ENCODE data around the gene EPHA3. TPM values are rescaled to one million over a fixed set of nuclear protein-coding genes. Genes with fewer than 3 reads are reported as not detected.

The EPHA3 gene
- total RNA-seq, 1 donor: 6.1 TPM

- TF ChIP-seq, protein P1, sequence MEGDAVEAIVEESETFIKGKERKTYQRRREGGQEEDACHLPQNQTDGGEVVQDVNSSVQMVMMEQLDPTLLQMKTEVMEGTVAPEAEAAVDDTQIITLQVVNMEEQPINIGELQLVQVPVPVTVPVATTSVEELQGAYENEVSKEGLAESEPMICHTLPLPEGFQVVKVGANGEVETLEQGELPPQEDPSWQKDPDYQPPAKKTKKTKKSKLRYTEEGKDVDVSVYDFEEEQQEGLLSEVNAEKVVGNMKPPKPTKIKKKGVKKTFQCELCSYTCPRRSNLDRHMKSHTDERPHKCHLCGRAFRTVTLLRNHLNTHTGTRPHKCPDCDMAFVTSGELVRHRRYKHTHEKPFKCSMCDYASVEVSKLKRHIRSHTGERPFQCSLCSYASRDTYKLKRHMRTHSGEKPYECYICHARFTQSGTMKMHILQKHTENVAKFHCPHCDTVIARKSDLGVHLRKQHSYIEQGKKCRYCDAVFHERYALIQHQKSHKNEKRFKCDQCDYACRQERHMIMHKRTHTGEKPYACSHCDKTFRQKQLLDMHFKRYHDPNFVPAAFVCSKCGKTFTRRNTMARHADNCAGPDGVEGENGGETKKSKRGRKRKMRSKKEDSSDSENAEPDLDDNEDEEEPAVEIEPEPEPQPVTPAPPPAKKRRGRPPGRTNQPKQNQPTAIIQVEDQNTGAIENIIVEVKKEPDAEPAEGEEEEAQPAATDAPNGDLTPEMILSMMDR (IDR thresholded peaks at IDR 0.05; ENCODE audit: insufficient read depth, low read length): no peak
- DNase-seq (ENCODE audit: low read depth): no peak
- no peak overlapping the region for H3K4me3 ChIP-seq (ENCODE audit: low read depth, low read length)
Observed at GRCh38 chr3:89441141-89441540, 333.7 kb downstream of the EPHA3 start.

GRCh38 chr3:89446593-89446992 lies 339.2 kb downstream of the EPHA3 start:
- H3K4me3 ChIP-seq (ENCODE audit: low read depth, low read length): no peak overlapping the region
- DNase-seq (ENCODE audit: low read depth): no peak
- TF ChIP-seq, protein P1 (IDR thresholded peaks at IDR 0.05; ENCODE audit: insufficient read depth, low read length): no peak

GRCh38 chr3:89447243-89447642 lies 339.8 kb downstream of the EPHA3 start:
- DNase-seq (ENCODE audit: low read depth): no peak

DNA sequence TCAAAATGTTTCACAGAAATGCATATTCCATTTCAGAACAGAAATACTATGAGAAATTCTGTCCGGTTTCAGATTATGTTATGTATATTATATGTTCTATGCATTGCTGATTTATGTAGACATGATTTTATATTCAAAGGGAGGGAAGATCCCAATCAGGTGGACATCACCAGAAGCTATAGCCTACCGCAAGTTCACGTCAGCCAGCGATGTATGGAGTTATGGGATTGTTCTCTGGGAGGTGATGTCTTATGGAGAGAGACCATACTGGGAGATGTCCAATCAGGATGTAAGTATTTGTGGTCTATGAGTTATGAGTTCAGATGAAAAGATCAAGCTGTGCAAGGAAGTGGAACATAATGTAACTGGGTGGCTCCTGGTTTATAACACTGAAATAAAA lies 341.7 kb downstream of the EPHA3 start:
- no peak for DNase-seq (ENCODE audit: low read depth)
- TF ChIP-seq, protein P1 (IDR thresholded peaks at IDR 0.05; ENCODE audit: insufficient read depth, low read length): no peak
- no peak overlapping the region for H3K4me3 ChIP-seq (ENCODE audit: low read depth, low read length)

More at GRCh38 chr3:89447243-89447642, 339.8 kb downstream of the EPHA3 start:
- TF ChIP-seq, protein P1 (IDR thresholded peaks at IDR 0.05; ENCODE audit: insufficient read depth, low read length): no peak
- no peak overlapping the region for H3K4me3 ChIP-seq (ENCODE audit: low read depth, low read length)

- TF ChIP-seq, protein P1 (IDR thresholded peaks at IDR 0.05; ENCODE audit: insufficient read depth, low read length): no peak
- no peak for DNase-seq (ENCODE audit: low read depth)
- no peak overlapping the region for H3K4me3 ChIP-seq (ENCODE audit: low read depth, low read length)
Observed at GRCh38 chr3:89452066-89452465, 344.6 kb downstream of the EPHA3 start.

DNA sequence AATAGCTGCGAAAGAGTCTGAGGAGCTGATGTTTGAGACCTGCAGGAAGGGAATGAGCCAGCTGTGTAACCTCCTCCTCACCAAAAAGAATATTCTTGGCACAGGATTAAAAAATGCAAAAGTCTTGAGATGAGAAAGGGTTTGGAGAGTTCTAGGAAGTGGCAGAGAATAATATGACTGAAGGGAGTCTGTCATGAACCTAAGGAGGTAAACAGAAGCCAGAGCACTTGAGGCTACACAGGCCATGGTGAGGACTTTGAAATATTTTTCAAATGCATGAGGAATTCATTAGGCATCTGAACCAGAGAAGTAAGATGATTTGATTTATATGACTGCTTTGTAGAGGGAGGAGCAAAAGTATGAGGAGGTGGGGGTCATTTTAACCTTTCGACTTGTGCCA lies 347.8 kb downstream of the EPHA3 start:
- TF ChIP-seq, protein P1 (IDR thresholded peaks at IDR 0.05; ENCODE audit: insufficient read depth, low read length): no peak
- no peak overlapping the region for H3K4me3 ChIP-seq (ENCODE audit: low read depth, low read length)
- no peak for DNase-seq (ENCODE audit: low read depth)

GRCh38 chr3:89467898-89468363 lies 360.5 kb downstream of the EPHA3 start:
- TF ChIP-seq, protein P1 (IDR thresholded peaks at IDR 0.05; ENCODE audit: insufficient read depth, low read length): no peak
- no peak overlapping the region for H3K4me3 ChIP-seq (ENCODE audit: low read depth, low read length)
- DNase-seq (ENCODE audit: low read depth): no peak
